GM12872 (cell line): ENCODE results near the gene LECT2.
A peak's percentile ranks its signal among the peaks of the same experiment; 100 is the strongest.

ENCODE experiments used
- CTCF ChIP-seq: IDR thresholded peaks from 3 replicates; pipeline ENCODE4 v1.5.1; 2011; ENCODE audit warnings: low read depth, mild to moderate bottlenecking, low read length, moderate library complexity; ENCODE audit not compliant: insufficient read depth

Gene LECT2

GRCh38 chr5:135951807-135952206 is 3.0 kb downstream of the LECT2 start:
- no peak for TF ChIP-seq CTCF

GRCh38 chr5:135951257-135951656 is 3.5 kb downstream of the LECT2 start:
- TF ChIP-seq CTCF: no peak

GRCh38 chr5:135950611-135951010 is 4.2 kb downstream of the LECT2 start:
- no peak for TF ChIP-seq CTCF

- peak; percentile 67 for TF ChIP-seq CTCF
Measured at GRCh38 chr5:135944967-135945560, 9.7 kb downstream of the LECT2 start.

GRCh38 chr5:135944564-135944963 is 10.2 kb downstream of the LECT2 start:
- no peak for TF ChIP-seq CTCF

GRCh38 chr5:135942202-135942771 is 12.5 kb downstream of the LECT2 start:
- TF ChIP-seq CTCF: no peak

- no peak for TF ChIP-seq CTCF
Measured at GRCh38 chr5:135941711-135942110, 13.1 kb downstream of the LECT2 start.
